ENCODE results near the gene IRX3.
A peak's percentile ranks its signal among the peaks of the same experiment; 100 is the strongest.

IRX3 gene

GRCh38 chr16:54286366-54287130, at the start of gene IRX3:
TSS of gene IRX3 (minus strand) at chr16:54286787. CDS start at chr16:54286050, 737 bp downstream.
- peak in 1 of 2 experiments; percentile 26 for DNase-seq

GRCh38 chr16:54335230-54335629, 48.6 kb upstream of the IRX3 start:
- no peak for DNase-seq

GRCh38 chr16:54334208-54334607, 47.6 kb upstream of the IRX3 start:
- no peak for DNase-seq

- DNase-seq: no peak
These were observed 44.8 kb upstream of the IRX3 start for GRCh38 chr16:54331241-54332002.

- no peak for DNase-seq
These were observed 41.0 kb upstream of the IRX3 start for GRCh38 chr16:54327609-54328008.

GRCh38 chr16:54326266-54326662, 39.7 kb upstream of the IRX3 start:
- DNase-seq: no peak

- DNase-seq: no peak
These were observed 39.2 kb upstream of the IRX3 start for GRCh38 chr16:54325616-54326265.

- DNase-seq: no peak
These were observed 38.1 kb upstream of the IRX3 start for GRCh38 chr16:54324716-54325115.

- no peak for DNase-seq
These were observed 34.2 kb upstream of the IRX3 start for GRCh38 chr16:54320697-54321340.

GRCh38 chr16:54318941-54319340, 32.4 kb upstream of the IRX3 start:
- DNase-seq: no peak

GRCh38 chr16:54317101-54317611, 30.6 kb upstream of the IRX3 start:
- DNase-seq: no peak

- no peak for DNase-seq
These were observed 29.7 kb upstream of the IRX3 start for GRCh38 chr16:54316095-54316889.

- DNase-seq: no peak
These were observed 27.2 kb upstream of the IRX3 start for GRCh38 chr16:54313789-54314188.

GRCh38 chr16:54312502-54312991, 26.0 kb upstream of the IRX3 start:
- DNase-seq: no peak

- no peak for DNase-seq
These were observed 22.8 kb upstream of the IRX3 start for GRCh38 chr16:54309341-54309740.

GRCh38 chr16:54305080-54305479, 18.5 kb upstream of the IRX3 start:
- DNase-seq: no peak

- no peak for DNase-seq
These were observed 17.0 kb upstream of the IRX3 start for GRCh38 chr16:54303613-54304012.

GRCh38 chr16:54297154-54297553, 10.6 kb upstream of the IRX3 start:
- DNase-seq: no peak

GRCh38 chr16:54296543-54296942, 10.0 kb upstream of the IRX3 start:
- DNase-seq: no peak

- no peak for DNase-seq
These were observed 5.3 kb upstream of the IRX3 start for GRCh38 chr16:54291656-54292487.
